Measurements from ENCODE around the gene DIP2B.

DNA sequence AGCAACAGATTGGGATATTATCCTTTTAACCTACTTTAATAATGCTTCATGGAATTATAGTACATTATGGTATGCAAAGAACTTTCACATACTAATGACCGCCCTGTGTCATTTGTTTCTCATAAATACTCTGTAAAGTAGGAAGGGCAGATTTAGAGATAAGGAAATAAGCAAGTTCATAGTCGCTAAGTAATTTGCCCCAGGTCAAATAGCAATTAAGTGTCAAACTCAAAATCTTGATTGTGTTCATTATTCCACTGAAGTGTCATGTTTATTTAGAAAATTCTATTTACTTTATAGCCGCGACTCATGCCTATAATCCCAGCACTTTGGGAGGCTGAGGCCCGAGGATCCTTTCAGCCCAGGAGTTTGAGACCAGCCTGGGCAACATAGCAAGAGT, 160.4 kb downstream of the DIP2B start:
- TF ChIP-seq, protein P1, sequence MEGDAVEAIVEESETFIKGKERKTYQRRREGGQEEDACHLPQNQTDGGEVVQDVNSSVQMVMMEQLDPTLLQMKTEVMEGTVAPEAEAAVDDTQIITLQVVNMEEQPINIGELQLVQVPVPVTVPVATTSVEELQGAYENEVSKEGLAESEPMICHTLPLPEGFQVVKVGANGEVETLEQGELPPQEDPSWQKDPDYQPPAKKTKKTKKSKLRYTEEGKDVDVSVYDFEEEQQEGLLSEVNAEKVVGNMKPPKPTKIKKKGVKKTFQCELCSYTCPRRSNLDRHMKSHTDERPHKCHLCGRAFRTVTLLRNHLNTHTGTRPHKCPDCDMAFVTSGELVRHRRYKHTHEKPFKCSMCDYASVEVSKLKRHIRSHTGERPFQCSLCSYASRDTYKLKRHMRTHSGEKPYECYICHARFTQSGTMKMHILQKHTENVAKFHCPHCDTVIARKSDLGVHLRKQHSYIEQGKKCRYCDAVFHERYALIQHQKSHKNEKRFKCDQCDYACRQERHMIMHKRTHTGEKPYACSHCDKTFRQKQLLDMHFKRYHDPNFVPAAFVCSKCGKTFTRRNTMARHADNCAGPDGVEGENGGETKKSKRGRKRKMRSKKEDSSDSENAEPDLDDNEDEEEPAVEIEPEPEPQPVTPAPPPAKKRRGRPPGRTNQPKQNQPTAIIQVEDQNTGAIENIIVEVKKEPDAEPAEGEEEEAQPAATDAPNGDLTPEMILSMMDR (IDR thresholded peaks at IDR 0.05; ENCODE audit: low read depth, low read length), result no peak
- TF ChIP-seq, protein P2, sequence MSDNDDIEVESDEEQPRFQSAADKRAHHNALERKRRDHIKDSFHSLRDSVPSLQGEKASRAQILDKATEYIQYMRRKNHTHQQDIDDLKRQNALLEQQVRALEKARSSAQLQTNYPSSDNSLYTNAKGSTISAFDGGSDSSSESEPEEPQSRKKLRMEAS (IDR thresholded peaks at IDR 0.05; ENCODE audit: low read depth, low read length), result no peak

Data from NB4 (cell line).